HG03064 (cell line): Measurements from ENCODE around the gene ZFHX3.
A peak's percentile ranks its signal among the peaks of the same experiment; 100 is the strongest.
"Not testable (repeated sequence)": the region's sequence is repeated elsewhere in the genome, so short reads cannot be mapped to it uniquely, and the experiment has no call there.

Source experiments
- ATAC-seq: cut with Tn5 transposase; IDR thresholded peaks from one replicate; pipeline ENCODE4 v1.9.1; 2021; ENCODE audit warnings: low read depth; ENCODE audit not compliant: unreplicated experiment

ZFHX3 gene

DNA sequence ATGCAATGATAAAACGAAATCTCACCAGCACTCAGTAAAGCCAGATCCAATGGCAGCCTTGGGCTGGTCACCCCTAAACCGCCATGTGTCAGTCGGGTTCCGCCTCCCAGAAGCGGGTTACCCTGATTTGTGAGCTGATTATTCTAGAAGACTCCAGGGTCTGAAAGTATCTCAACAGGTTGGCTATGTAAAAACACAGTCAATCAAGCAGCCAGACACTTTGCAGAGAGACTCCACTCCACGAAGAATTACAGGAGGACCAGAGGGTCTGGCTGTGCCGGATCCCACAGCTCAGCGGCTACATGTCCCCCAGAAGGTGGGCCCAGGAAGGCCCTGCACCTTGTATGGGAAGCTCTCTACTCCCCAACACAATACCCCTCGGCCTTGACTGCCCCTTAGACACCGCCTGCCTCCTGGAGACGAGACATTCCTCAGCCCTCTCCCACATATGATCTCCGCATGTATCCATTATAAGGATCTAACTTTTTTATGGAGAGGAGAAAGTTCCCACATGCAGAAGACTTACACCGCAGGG, 23.3 kb downstream of the ZFHX3 start:
- no peak for ATAC-seq

- no peak for ATAC-seq
Measured at GRCh38 chr16:73023752-73024570, 24.0 kb downstream of the ZFHX3 start.

DNA sequence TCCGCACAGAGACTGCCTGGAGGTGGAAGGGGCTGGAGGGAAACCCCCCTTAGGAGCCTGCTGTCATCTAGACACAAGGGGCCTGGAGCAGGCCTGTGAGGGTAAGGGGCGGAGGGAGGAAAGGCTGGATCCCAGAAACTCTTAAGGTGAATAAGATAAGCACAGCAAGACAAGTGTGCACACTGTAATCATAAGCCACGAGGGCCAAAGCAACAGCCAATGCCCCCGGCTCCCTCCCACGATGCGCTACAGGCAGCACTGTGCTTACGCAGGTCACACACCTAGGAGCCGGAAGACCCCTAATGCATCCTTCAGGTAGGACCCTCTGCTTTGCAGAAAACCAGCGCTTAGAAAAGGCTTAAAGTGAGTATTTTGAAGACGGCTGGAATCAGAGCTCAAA, 24.6 kb downstream of the ZFHX3 start:
- ATAC-seq, result no peak

DNA sequence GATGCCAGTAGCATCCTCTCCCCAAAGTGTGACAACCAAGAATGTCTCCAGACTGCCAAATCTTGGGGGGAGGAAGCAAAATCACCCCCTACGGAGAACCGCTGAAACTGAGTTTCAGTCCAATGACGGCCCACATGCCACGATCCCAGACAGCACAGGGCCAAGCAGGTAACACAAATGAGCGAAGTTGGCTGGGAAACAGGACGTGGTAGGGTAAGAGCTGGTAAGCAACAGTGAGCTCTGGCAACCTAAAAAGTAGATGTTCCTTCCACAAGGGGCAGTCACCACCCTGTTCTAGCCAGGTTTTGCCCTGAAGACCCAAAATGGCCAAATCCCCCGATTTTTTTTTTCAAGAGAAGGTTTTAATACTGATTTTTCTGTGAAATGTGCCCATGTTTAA, 25.4 kb downstream of the ZFHX3 start:
- ATAC-seq, result no peak

DNA sequence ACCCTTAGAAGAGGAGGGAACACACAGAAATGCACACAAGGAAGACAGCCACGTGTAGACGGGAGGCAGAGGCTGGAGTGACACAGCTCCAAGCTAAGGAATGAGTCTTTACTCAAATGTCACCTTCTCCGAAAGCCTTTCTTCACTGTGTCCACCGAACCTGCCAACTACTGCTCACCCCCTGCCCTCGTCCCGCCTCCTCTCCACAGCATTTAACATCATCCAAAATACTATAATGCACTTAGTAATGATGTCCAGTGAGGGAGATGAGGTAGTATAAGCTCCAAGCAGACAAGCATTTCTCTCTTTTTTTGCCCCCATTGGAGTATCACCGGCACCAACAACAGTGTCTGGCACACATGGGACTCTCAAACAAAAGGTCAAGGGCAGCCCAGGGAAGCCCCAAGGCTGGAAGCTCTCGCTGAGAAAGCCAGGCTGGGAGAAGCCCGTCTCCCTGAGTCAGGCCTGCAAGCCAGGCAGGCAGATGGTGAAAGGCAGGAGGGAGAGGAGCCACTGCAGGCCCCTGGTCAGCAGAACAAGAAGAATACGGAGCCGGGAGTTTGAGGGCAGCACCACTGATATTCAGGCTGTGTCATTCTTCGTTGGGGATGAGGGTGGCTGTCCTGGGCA, 25.9 kb downstream of the ZFHX3 start:
- no peak for ATAC-seq

DNA sequence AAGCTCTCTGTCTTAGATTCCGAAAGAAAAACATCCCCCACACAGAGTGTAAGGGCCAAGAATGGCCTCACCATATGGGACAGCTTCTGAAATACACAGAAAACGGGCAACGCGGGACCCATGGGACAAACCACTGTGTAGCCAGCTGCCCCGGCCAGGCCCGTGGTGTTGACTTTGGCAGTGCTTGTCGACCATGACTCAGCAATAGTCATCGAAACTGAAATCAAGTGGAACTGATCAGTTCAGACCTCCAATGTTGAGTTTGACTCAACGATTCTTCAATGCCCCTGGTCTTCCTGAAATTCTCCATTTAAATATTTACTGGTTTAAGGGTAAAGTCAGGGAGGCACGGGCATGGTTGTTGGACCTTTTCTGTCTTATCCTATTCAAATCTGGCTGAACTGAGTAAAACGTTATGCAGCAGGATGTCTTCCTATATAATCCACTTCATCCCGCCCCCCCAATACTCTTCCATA, 27.5 kb downstream of the ZFHX3 start:
- ATAC-seq, result no peak

GRCh38 chr16:73019457-73020362, 28.2 kb downstream of the ZFHX3 start:
- no peak for ATAC-seq

GRCh38 chr16:73018821-73019456, 29.0 kb downstream of the ZFHX3 start:
- no peak for ATAC-seq

DNA sequence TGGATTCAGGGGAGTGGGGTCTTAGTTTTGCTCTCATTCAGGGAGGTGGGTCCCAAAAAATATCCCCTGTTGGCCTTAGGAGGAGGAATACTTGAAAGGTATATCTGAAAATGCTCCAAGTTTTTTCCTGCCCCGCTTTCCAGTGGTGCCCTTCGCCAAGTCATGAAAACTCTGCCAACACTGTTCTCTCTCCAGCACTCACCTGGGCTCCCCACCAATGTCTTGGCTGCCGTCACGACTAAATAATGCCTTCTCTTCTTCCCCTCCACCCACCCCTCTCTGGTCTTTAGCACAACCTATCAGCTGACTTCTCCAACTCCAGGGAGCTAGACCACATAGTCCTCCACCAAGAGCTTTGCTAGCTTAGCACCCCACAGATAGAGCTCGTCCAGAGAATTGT, 30.6 kb downstream of the ZFHX3 start:
- ATAC-seq, result no peak

GRCh38 chr16:73016488-73016830, 31.5 kb downstream of the ZFHX3 start:
- peak; percentile 52 for ATAC-seq

DNA sequence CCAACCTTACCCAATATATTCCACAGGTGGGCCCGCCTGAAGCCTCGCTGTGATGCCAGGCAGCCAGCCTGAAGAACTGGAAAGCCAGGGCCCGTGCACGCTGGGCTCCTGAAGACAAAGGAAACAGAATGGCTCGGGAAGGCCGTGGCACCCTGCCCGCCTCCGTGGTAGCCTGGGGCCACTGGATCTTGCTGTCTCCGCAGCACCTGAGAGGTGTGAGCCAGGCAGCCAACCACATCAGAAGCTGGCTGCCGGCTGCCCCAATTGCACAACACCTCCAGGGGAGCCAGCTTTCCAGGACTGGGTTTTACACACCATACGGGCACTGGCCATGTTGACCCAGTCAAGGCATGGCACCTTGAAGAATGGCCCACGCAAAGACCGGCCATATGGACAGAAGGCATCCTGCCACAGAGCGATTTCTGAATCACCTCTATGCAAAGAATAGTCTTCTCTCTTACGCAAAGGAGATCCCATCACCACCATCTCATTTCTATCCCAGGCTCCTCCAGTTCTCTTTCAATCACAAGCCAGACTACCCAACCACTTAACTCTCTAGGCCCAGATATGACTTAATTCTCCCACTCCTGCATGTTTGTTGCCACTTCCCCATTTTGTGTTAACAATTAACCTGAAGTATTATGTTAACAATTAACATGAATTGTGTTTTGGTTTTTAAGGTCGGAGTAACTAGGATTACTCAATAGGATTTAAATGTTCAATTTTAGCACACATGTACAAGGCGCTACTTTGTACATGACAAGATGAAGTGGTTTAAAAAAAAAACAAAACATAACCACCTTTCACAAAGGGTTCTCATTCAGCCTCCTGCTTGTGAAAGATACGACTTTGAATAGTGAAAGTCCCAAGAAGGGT, 32.1 kb downstream of the ZFHX3 start:
- ATAC-seq, result peak; percentile 82

GRCh38 chr16:73014768-73015167, 33.2 kb downstream of the ZFHX3 start:
- ATAC-seq, result no peak

DNA sequence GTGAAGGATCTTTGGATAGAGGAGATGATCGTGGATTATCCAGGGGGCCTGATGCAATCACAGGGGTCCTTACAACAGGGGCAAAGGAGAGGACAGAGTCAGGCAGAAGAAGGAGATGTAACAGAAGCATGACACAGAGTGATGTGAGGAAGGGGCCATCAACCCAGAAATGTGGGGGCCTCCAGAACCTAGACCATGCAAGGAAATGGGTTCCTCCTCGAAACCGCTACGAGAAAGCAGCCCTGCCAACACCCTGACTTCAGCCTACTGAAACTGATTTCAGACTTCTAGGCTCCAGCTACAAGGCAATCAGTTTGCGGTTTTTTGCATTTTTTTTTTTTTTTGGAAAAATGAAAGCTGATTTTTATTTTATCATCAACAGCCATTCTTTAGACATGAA, 34.0 kb downstream of the ZFHX3 start:
- ATAC-seq, result no peak

GRCh38 chr16:73012341-73012740, 35.6 kb downstream of the ZFHX3 start:
- ATAC-seq, result no peak

GRCh38 chr16:73011926-73012325, 36.0 kb downstream of the ZFHX3 start:
- no peak for ATAC-seq

DNA sequence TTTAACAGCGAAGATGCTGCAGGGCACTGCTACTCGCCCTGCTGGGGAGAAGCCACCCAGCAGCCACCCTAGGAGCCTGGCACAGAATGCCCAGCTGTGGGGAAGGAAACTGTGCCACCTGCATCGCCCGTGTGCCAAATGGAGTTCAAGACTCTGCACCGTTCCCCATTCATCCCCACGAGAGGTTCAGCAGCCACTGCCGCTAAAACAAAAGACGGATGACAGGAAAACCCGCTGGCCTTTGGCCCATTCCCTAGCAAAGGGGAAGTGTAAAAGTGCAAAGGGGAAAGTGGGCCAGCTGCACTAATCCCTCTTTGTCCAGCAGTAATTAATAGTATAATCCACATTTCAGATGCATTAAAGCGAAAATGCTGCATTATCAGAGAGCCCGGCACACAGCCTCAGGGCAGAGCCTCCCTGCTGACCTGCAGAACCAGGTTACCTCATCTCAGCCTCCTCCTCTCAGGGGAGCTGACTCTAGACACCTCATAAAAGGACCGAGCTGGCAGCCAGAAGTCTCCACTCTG, 37.7 kb downstream of the ZFHX3 start:
- ATAC-seq, result no peak

DNA sequence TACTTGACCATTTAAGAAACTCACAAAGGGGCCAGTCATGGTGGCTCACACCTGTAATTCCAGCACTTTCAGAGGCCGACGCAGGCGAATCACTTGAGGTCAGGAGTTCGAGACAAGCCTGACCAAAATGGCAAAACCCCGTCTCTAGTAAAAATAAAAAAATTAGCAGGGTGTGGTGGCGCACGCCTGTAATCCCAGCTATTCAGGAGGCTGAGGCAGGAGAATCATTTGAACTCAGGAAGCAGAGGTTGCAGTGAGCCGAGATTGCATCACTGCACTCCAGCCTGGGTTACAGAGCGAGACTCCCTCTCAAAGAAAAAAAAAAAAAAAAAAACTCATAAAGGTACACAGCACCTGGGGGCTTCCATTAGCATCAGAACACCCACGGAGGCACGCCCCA, 38.2 kb downstream of the ZFHX3 start:
- ATAC-seq, result not testable (repeated sequence)

- no peak for ATAC-seq
Measured at GRCh38 chr16:73006026-73006425, 41.9 kb downstream of the ZFHX3 start.

- ATAC-seq, result no peak
Measured at GRCh38 chr16:73002866-73003265, 45.1 kb downstream of the ZFHX3 start.
